Upper lobe of right lung (tissue), 1 donor: ENCODE results near the gene HNRNPA3. TPM values are rescaled to one million over a fixed set of nuclear protein-coding genes. Genes with fewer than 3 reads are reported as not detected.

ENCODE experiments used
- ATAC-seq: fragments of 200-7000 bp; cut with Tn5 transposase; one replicate; pipeline ENCODE4 v1.9.1; 2020; ENCODE audit warnings: mild to moderate bottlenecking, moderate library complexity
- DNase-seq: peaks from one replicate; pipeline ENCODE4 v3.0.0-alpha.2; 2020
- H3K27ac ChIP-seq: fragments of 200-600 bp; one replicate; pipeline ENCODE4 v1.8.0; 2022
- H3K27me3 ChIP-seq: fragments of 200-600 bp; one replicate; pipeline ENCODE4 v1.8.0; 2022; ENCODE audit warnings: mild to moderate bottlenecking
- H3K36me3 ChIP-seq: fragments of 200-600 bp; one replicate; pipeline ENCODE4 v1.8.0; 2022
- H3K4me1 ChIP-seq: fragments of 200-600 bp; one replicate; pipeline ENCODE4 v1.8.0; 2022
- H3K4me3 ChIP-seq: fragments of 200-600 bp; one replicate; pipeline ENCODE4 v1.8.0; 2022; ENCODE audit warnings: mild to moderate bottlenecking
- H3K9me3 ChIP-seq: fragments of 200-600 bp; one replicate; pipeline ENCODE4 v1.8.0; 2022
- CTCF ChIP-seq: fragments of 200-600 bp; IDR thresholded peaks from one replicate; pipeline ENCODE4 v1.8.0; 2022; ENCODE audit warnings: antibody characterized with exemption
- intact Hi-C: fragments of 100-400 bp; cut with DNase I; formaldehyde crosslinking; loops from one replicate; pipeline ENCODE4 v1.11.0; 2022
- microRNA-seq: library from miRNA; unstranded; fragments of <30 nt; microRNA quantifications from one replicate; pipeline ENCODE4 v1.2.0, GENCODE V29; 2020; ENCODE audit warnings: borderline microRNAs expressed
- total RNA-seq: library from RNA; stranded (reverse); fragmentation: NEBNext Ultra II Directional; extraction: Animal tissue kit (Norgen Biotek cat#: 25700); gene quantifications from one replicate; pipeline ENCODE4 v1.2.1, GENCODE V29; 2021
- donor health status: DM: no; HTN: yes; CAD: no; lungs with severe emphysema.

HNRNPA3 gene
- total RNA-seq, 1 donor from 2014 or later, result 139 TPM

GRCh38 chr2:177270531-177270930 lies 57.9 kb downstream of the HNRNPA3 start:
- peaks cover 21% of the 10 kb centered on the region for H3K4me1 ChIP-seq
- ATAC-seq, result no peak

GRCh38 chr2:177271981-177272666 lies 59.5 kb downstream of the HNRNPA3 start:
- no peaks in the 10 kb centered on the region for H3K9me3 ChIP-seq
- ATAC-seq, result no peak
- H3K36me3 ChIP-seq, result no peaks in the 10 kb centered on the region
- no peak for DNase-seq
- TF ChIP-seq CTCF, result no peak
- H3K27ac ChIP-seq, result no peak overlapping the region
- no peak overlapping the region for H3K4me3 ChIP-seq
- H3K27me3 ChIP-seq, result no peaks in the 10 kb centered on the region
- intact Hi-C loops, result no loop called here
- H3K4me1 ChIP-seq, result peaks cover 6% of the 10 kb centered on the region

More at GRCh38 chr2:177270531-177270930, 57.9 kb downstream of the HNRNPA3 start:
- H3K27me3 ChIP-seq, result no peaks in the 10 kb centered on the region
- H3K9me3 ChIP-seq, result no peaks in the 10 kb centered on the region
- DNase-seq, result no peak
- no peaks in the 10 kb centered on the region for H3K36me3 ChIP-seq
- no peak overlapping the region for H3K27ac ChIP-seq
- no peak overlapping the region for H3K4me3 ChIP-seq
- intact Hi-C loops, result no loop called here
- no peak for TF ChIP-seq CTCF

- H3K27ac ChIP-seq, result no peak overlapping the region
- DNase-seq, result no peak
- TF ChIP-seq CTCF, result no peak
Observed at GRCh38 chr2:177272765-177273164, 60.2 kb downstream of the HNRNPA3 start.

GRCh38 chr2:177273408-177273807 lies 60.8 kb downstream of the HNRNPA3 start:
- Histone ChIP-seq H3K4me1 (peaks cover 6% of the 10 kb centered on the region), H3K4me3 (no peak overlapping the region), H3K9me3 (no peaks in the 10 kb centered on the region), H3K27ac (no peak overlapping the region), H3K36me3 (no peaks in the 10 kb centered on the region), H3K27me3 (no peaks in the 10 kb centered on the region)
- no peak for TF ChIP-seq CTCF
- DNase-seq (no peak), ATAC-seq (no peak)
- intact Hi-C loops, result no loop called here

More at GRCh38 chr2:177272765-177273164, 60.2 kb downstream of the HNRNPA3 start:
- no peaks in the 10 kb centered on the region for H3K36me3 ChIP-seq
- intact Hi-C loops, result no loop called here
- H3K27me3 ChIP-seq, result no peaks in the 10 kb centered on the region
- no peak for ATAC-seq
- H3K4me1 ChIP-seq, result peaks cover 6% of the 10 kb centered on the region
- no peaks in the 10 kb centered on the region for H3K9me3 ChIP-seq
- no peak overlapping the region for H3K4me3 ChIP-seq

Small RNAs within 50 kb of the gene (microRNA-seq; reads per million reads assigned to microRNA genes)
- gene MIR3128, result not detected

Other genes with a start within 250 kb of the HNRNPA3 start
- gene NFE2L2, start 51.9 kb downstream of the HNRNPA3 start, total RNA-seq, result 105 TPM
- gene AGPS, start 180.0 kb downstream of the HNRNPA3 start, total RNA-seq, result 44.8 TPM